K562 (cell line): Measurements from ENCODE around the gene CXCL5. TPM values are rescaled to one million over a fixed set of nuclear protein-coding genes. Genes with fewer than 3 reads are reported as not detected.

Experiments used
- ATAC-seq: fragments of 200-7000 bp; cut with Tn5 transposase; 3 replicates; pipeline ENCODE4 v1.9.1; 2020; ENCODE audit warnings: moderate library complexity
- BruUV-seq: library from RNA; stranded (reverse); fragments of 400-500 nt; replicated peaks from 2 replicates; lab custom pipeline; 2021; lab: Mats Ljungman, UMichigan
- CTCF ChIA-PET: fragments of 300-600 bp; formaldehyde crosslinking; extraction: SDS; loops from one replicate; lab custom pipeline; 2021; ENCODE audit warnings: low intra/inter-chr PET ratio; lab: Yijun Ruan, JAX
- POLR2A ChIA-PET: fragments of 300-600, 350-650 bp; sonication (Branson Sonifier 250); formaldehyde crosslinking; extraction: SDS; loops from one replicate; lab custom pipeline; 2021; ENCODE audit warnings: antibody characterized with exemption, inconsistent platforms; lab: Yijun Ruan, JAX
- DNase-seq, 4 experiments: peaks; one replicate each; pipeline versions ENCODE4 v3.0.0 to v3.0.0-alpha.2; 2011 to 2018; ENCODE audit warnings: low spot score in 3 of 4, mixed read lengths in 3 of 4; ENCODE audit errors: extremely low read depth in 1 of 4
- FAIRE-seq: peaks from 2 replicates; lab custom pipeline; 2011; peaks lifted over from hg19 to GRCh38; lab: Jason Lieb, UNC
- H2AFZ ChIP-seq: 2 replicates; pipeline ENCODE4 v1.6.0; 2011; ENCODE audit warnings: low read depth, low read length, control low read depth, inconsistent platforms
- H3K27ac ChIP-seq: fragments of 200-600 bp; 3 replicates; pipeline ENCODE4 v1.8.0; 2011; ENCODE audit warnings: low read depth, mild to moderate bottlenecking, control low read depth, inconsistent platforms, low read length, moderate library complexity, mixed read lengths; ENCODE audit errors: extremely low read depth
- H3K27me3 ChIP-seq, 2 experiments: fragments of 300-600 bp in 1 of 2; 2 replicates in 1 of 2; 3 replicates in 1 of 2; pipeline versions ENCODE4 v1.6.0 to v1.8.0; 2011; ENCODE audit warnings: inconsistent platforms in 2 of 2, low read length in 2 of 2, mild to moderate bottlenecking in 1 of 2, mixed read lengths in 1 of 2, moderate library complexity in 1 of 2; ENCODE audit not compliant: control insufficient read depth in 2 of 2, insufficient read depth in 2 of 2
- H3K36me3 ChIP-seq: fragments of 300-600 bp; 3 replicates; pipeline ENCODE4 v1.8.0; 2011; ENCODE audit warnings: mild to moderate bottlenecking, low read length, inconsistent platforms; ENCODE audit not compliant: control insufficient read depth, insufficient read depth
- H3K4me1 ChIP-seq, 2 experiments: fragments of 200-600 bp in 1 of 2; replicated peaks in 1 of 2; 2 replicates in 1 of 2; 3 replicates in 1 of 2; pipeline versions ENCODE4 v1.5.1 to v1.8.0; 2011; ENCODE audit warnings: inconsistent platforms in 2 of 2, low read length in 2 of 2, mild to moderate bottlenecking in 1 of 2, mixed read lengths in 1 of 2, moderate library complexity in 1 of 2; ENCODE audit not compliant: control insufficient read depth in 2 of 2, insufficient read depth in 2 of 2
- H3K4me2 ChIP-seq: 2 replicates; pipeline ENCODE4 v1.6.1; 2011; ENCODE audit warnings: low read length, control low read depth, inconsistent platforms, mixed read lengths; ENCODE audit not compliant: insufficient read depth
- H3K4me3 ChIP-seq: fragments of 200-600 bp; sonication (generic), shearing (Covaris generic); 2 replicates; pipeline ENCODE4 v1.5.1; 2016; ENCODE audit warnings: control low read depth, inconsistent platforms
- H3K79me2 ChIP-seq: fragments of 200-600 bp; 3 replicates; pipeline ENCODE4 v1.8.0; 2011; ENCODE audit warnings: low read length, inconsistent platforms; ENCODE audit not compliant: control insufficient read depth, insufficient read depth
- H3K9ac ChIP-seq, 2 experiments: 2 replicates each; pipeline versions ENCODE4 v1.6.0 to v1.6.1; 2011; ENCODE audit warnings: low read depth in 2 of 2, low read length in 2 of 2, control low read depth in 1 of 2, inconsistent platforms in 1 of 2, mild to moderate bottlenecking in 1 of 2, mixed read lengths in 1 of 2; ENCODE audit not compliant: insufficient read depth in 1 of 2
- H3K9me1 ChIP-seq: one replicate; pipeline ENCODE4 v1.6.0; 2011; ENCODE audit warnings: inconsistent platforms, mild to moderate bottlenecking, low read length, moderate library complexity; ENCODE audit not compliant: control insufficient read depth, insufficient read depth
- H3K9me3 ChIP-seq: replicated peaks from 2 replicates; pipeline ENCODE4 v1.5.1; 2011; ENCODE audit warnings: low read depth, low read length, inconsistent platforms; ENCODE audit not compliant: control insufficient read depth, insufficient read depth
- H4K20me1 ChIP-seq: replicated peaks from 2 replicates; pipeline ENCODE4 v1.6.1; 2011; ENCODE audit warnings: low read length, inconsistent platforms, mixed read lengths; ENCODE audit not compliant: control insufficient read depth, insufficient read depth
- PRDM10 ChIP-seq: fragments of 450-650 bp; IDR thresholded peaks from 2 replicates; pipeline ENCODE4 v1.6.1; 2018; ENCODE audit not compliant: partially characterized antibody
- PTTG1 ChIP-seq: fragments of 450-650 bp; IDR thresholded peaks from 2 replicates; pipeline ENCODE4 v1.6.1; 2016; ENCODE audit warnings: low read depth, mild to moderate bottlenecking, missing genetic modification characterization, missing compliant biosample characterization
- RBM25 ChIP-seq: fragments of 200-400 bp; formaldehyde crosslinking; IDR thresholded peaks from 2 replicates; pipeline ENCODE4 v1.6.1; 2018; ENCODE audit warnings: low read length, low read depth, moderate library complexity; ENCODE audit not compliant: severe bottlenecking
- WGBS: fragments of 100-300 bp; shearing (Covaris generic); methylation state at CpG from one replicate; pipeline ENCODE4 v1.1.6; 2016; ENCODE audit warnings: low coverage, mixed read lengths; ENCODE audit not compliant: insufficient coverage; ENCODE audit errors: missing lambda C conversion rate; 5-methylcytosine and 5-hydroxymethylcytosine counted together
- in situ Hi-C: fragments of 300-500 bp; cut with MboI; formaldehyde crosslinking; loops from 4 replicates; pipeline ENCODE4 v1.15.0; 2018; ENCODE audit warnings: inconsistent platforms, mixed read lengths
- intact Hi-C: fragments of 100-400 bp; cut with micrococcal nuclease; formaldehyde crosslinking; loops from 2 replicates; pipeline ENCODE4 v1.14.2; 2022
- polyA plus RNA-seq, 8 experiments: library from polyadenylated mRNA; depleted of rRNA in 4 of 8; stranded (reverse) in 5 of 8; unstranded in 3 of 8; fragments of >200 nt; fragmentation: Nextera tagmentation in 2 of 8; fragmentation: Illumina TruSeq in 1 of 8; extraction: Ambion mirVana in 2 of 8; extraction: Trizol in 1 of 8; gene quantifications; 2 replicates each; pipeline versions ENCODE4 v1.2.1 to v1.2.3, GENCODE V29; 2011 to 2014; ENCODE audit warnings: inconsistent platforms in 1 of 8, missing spikeins in 1 of 8
- total RNA-seq, 7 experiments: library from RNA; depleted of rRNA in 6 of 7; stranded (reverse); fragments of >200 nt in 6 of 7; fragmentation: Illumina TruSeq in 2 of 7; extraction: Trizol in 2 of 7; gene quantifications; 2 replicates each; pipeline versions ENCODE4 v1.2.1 to v1.2.3, GENCODE V29; 2011 to 2021; ENCODE audit warnings: low replicate concordance in 1 of 7

Gene CXCL5
- total and polyA plus RNA-seq, 9 of the 15 experiments (the other 6 are each of a cell fraction or from before 2014, with no cell fraction given), result not detected

DNA sequence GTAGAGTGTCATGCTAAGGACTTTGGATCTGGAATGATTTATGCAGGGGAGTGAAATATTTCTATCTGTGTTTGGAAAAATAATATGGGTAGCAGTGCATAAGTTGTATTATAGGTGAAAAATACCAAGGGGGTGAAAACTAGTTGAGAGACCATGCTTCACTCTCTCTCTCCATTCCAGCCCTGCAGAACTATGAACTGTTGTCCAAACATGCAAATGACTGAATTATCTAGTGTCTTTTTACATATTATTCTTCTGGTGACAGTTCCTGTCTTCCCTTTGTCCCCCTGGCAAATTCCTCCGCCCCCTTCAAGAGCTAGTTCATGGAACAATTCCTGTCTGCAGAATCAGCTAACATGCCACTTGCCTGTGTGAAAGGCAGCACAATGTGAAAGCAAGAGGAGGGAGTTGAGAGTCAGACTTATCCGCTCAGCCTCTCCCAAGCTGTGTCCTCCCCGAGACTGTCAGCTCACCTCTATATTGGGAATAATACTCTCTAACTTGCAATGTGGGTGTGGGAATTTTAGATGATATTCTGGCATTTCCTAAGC, 19.0 kb downstream of the CXCL5 start:
- H3K9me1 ChIP-seq, result no peaks in the 10 kb centered on the region
- no peak overlapping the region for H3K27ac ChIP-seq
- TF ChIP-seq PRDM10 (peak; percentile 53), RBM25 (peak; percentile 2), PTTG1 (tag) (no peak)
- intact Hi-C loops, result no loop called here
- BruUV-seq, result no TSS peak
- ATAC-seq (0 out of 3 replicates have a peak, but pooled peaks have one; percentile 22), DNase-seq (no peak), FAIRE-seq (no peak)
- H3K4me3 ChIP-seq, result no peak overlapping the region
- ChIA-PET CTCF (no interaction called here), POLR2A (interaction anchor here (1.1 kb wide), 1 partner anchor 76 kb away, joined by 3 read pairs; no protein-coding TSS in a partner anchor)
- no peaks in the 10 kb centered on the region for H3K27me3 ChIP-seq
- WGBS, result 73% methylated on average over 3 of the region's 3 CpGs
- H3K4me1 ChIP-seq, result peaks cover 5 to 8% of the 10 kb centered on the region in 2 experiments; a peak in 3 of 5 replicates
- no peak overlapping the region for H3K4me2 ChIP-seq
- in situ Hi-C loops, result no loop called here
- no peaks in the 10 kb centered on the region for H3K79me2 ChIP-seq
- no peak overlapping the region for H3K9ac ChIP-seq
- H2AFZ ChIP-seq, result peak overlapping the region; percentile 51
- no peaks in the 10 kb centered on the region; the same call in 1 of the 2 replicates for H3K9me3 ChIP-seq
- no peaks in the 10 kb centered on the region for H4K20me1 ChIP-seq
- H3K36me3 ChIP-seq, result no peaks in the 10 kb centered on the region
